Lower leg skin (tissue), 3 donors: ENCODE results near the gene TUBAL3.

Experiments
- POLR2A ChIP-seq, 2 donors: fragments of 450-650 bp; IDR thresholded peaks; one replicate each; pipeline ENCODE4 v1.6.1; 2016 to 2017; ENCODE audit warnings: antibody characterized with exemption in 2 of 2, mild to moderate bottlenecking in 1 of 2, moderate library complexity in 1 of 2
- TF ChIP-seq, protein P1 (sequence below), 3 donors: fragments of 450-650 bp; IDR thresholded peaks; one replicate each; pipeline ENCODE4 v1.5.1; 2016; ENCODE audit warnings: antibody characterized with exemption in 3 of 3, mild to moderate bottlenecking in 3 of 3, moderate library complexity in 2 of 3

DNA sequence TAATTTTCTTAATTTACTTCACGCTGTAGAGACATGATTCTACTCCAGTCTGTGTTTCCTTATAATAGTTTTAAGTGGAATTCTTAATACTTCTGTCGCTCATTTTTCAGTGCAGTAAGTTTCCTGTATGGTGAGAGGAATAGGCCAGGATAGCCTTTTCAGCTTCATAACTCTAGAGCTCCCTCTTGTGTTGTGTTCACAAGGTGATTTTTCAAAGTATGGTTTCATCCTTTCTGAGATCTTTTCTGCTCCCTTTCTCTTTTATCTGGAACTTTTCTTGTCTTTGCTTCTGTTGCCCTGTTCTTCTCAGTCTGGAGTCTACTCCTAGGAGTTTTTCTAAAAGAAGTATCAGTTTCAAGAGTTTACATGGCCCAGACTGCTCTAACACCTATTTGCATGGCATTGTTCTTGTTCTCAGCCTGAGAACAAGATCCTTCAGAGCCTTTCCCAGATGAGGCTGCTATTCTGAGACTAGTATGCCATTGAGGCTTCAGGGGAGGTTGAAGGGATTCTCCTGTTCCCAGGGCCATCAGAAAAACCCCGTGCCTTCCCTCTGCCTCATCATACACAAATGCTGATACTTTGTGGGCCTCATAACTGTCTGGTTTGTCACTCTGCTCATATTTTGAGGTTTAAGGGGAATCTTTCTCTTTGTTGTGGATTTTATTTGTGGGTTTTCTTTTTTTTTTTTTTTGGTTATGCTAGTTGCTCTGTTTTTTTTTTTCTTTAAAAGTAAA, 29.6 kb upstream of the TUBAL3 start:
- TF ChIP-seq, protein P1, sequence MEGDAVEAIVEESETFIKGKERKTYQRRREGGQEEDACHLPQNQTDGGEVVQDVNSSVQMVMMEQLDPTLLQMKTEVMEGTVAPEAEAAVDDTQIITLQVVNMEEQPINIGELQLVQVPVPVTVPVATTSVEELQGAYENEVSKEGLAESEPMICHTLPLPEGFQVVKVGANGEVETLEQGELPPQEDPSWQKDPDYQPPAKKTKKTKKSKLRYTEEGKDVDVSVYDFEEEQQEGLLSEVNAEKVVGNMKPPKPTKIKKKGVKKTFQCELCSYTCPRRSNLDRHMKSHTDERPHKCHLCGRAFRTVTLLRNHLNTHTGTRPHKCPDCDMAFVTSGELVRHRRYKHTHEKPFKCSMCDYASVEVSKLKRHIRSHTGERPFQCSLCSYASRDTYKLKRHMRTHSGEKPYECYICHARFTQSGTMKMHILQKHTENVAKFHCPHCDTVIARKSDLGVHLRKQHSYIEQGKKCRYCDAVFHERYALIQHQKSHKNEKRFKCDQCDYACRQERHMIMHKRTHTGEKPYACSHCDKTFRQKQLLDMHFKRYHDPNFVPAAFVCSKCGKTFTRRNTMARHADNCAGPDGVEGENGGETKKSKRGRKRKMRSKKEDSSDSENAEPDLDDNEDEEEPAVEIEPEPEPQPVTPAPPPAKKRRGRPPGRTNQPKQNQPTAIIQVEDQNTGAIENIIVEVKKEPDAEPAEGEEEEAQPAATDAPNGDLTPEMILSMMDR (IDR thresholded peaks at IDR 0.05) = no peak
- TF ChIP-seq POLR2A (IDR thresholded peaks at IDR 0.05) = no peak
